Pancreas (tissue), 10 donors: ENCODE results near the gene BRIX1. TPM values are rescaled to one million over a fixed set of nuclear protein-coding genes. Genes with fewer than 3 reads are reported as not detected.

Experiments used
- ATAC-seq, 4 donors: fragments of 200-7000 bp; cut with Tn5 transposase; one replicate each; pipeline versions ENCODE4 v1.8.0 to v1.9.1; 2020; ENCODE audit warnings: mild to moderate bottlenecking in 4 of 4, moderate library complexity in 4 of 4
- DNase-seq, 6 donors: peaks; one replicate each; pipeline ENCODE4 v3.0.0-alpha.2; 2020
- FAIRE-seq: peaks from 2 replicates; lab custom pipeline; 2012; peaks lifted over from hg19 to GRCh38; lab: Jason Lieb, UNC
- H3K27ac ChIP-seq, 4 donors: fragments of 200-600 bp; sonication (generic); 1 replicate in 3 of 4; 2 replicates in 1 of 4; pipeline versions ENCODE4 v1.5.0 to v1.8.0; 2020
- H3K27me3 ChIP-seq, 4 donors: fragments of 200-600 bp; one replicate each; pipeline ENCODE4 v1.8.0; 2021
- H3K36me3 ChIP-seq, 3 donors: fragments of 200-600 bp; sonication (generic) in 1 of 3; one replicate each; pipeline versions ENCODE4 v1.5.0 to v1.8.0; 2020 to 2021
- H3K4me1 ChIP-seq, 3 donors: fragments of 200-600 bp; one replicate each; pipeline ENCODE4 v1.8.0; 2021
- H3K4me3 ChIP-seq, 4 donors: fragments of 200-600 bp; sonication (generic) in 2 of 4; one replicate each; pipeline versions ENCODE4 v1.5.0 to v1.8.0; 2020 to 2021
- H3K9me3 ChIP-seq, 4 donors: fragments of 200-600 bp; one replicate each; pipeline ENCODE4 v1.8.0; 2021
- WGBS, 2 donors: extraction: QIAGEN DNeasy Blood & Tissue Kit; methylation state at CpG; one replicate each; pipeline ENCODE4 v1.1.7; 2013; 5-methylcytosine and 5-hydroxymethylcytosine counted together
- intact Hi-C, 3 donors: fragments of 100-400 bp; cut with DNase I; formaldehyde crosslinking; loops; one replicate each; pipeline versions ENCODE4 v1.11.1 to v1.14.2; 2022
- polyA plus RNA-seq, 2 donors: library from polyadenylated mRNA; stranded (reverse); fragments of 200-250 nt; gene quantifications; one replicate each; pipeline ENCODE4 v1.2.3, GENCODE V29; 2013
- total RNA-seq, 6 donors: library from RNA; stranded (reverse); fragmentation: NEBNext Ultra II Directional in 4 of 6; extraction: Animal tissue kit (Norgen Biotek cat#: 25700) in 4 of 6; gene quantifications; one replicate each; pipeline versions ENCODE4 v1.2.1 to v1.2.4, GENCODE V29; 2021 to 2023
- TF ChIP-seq, protein P1 (sequence below), 4 donors: fragments of 200-600 bp; sonication (generic) in 3 of 4; IDR thresholded peaks; one replicate each; pipeline versions ENCODE4 v1.5.0 to v1.8.0; 2021; ENCODE audit warnings: antibody characterized with exemption in 4 of 4
- donor health status: healthy with polysubstance abuse.
- donor health status: DM: no; HTN: no; CAD: no; lungs with moderate emphysema.
- donor health status: DM: no; HTN: no; CAD: no.
- donor health status: control.
- donor health status: control.
- donor health status: Bipolar disorder and iron deficiency.
- donor health status: DM: yes; HTN: yes; CAD: no.
- donor health status: DM: no; HTN: no; CAD: no.
- donor health status: DM: no; HTN: no; CAD: no.
- donor health status: DM: yes; HTN: yes; CAD: no.

Gene BRIX1
- total and polyA plus RNA-seq, 8 donors = 4.3 to 15.9 (median 9.0) TPM

DNA sequence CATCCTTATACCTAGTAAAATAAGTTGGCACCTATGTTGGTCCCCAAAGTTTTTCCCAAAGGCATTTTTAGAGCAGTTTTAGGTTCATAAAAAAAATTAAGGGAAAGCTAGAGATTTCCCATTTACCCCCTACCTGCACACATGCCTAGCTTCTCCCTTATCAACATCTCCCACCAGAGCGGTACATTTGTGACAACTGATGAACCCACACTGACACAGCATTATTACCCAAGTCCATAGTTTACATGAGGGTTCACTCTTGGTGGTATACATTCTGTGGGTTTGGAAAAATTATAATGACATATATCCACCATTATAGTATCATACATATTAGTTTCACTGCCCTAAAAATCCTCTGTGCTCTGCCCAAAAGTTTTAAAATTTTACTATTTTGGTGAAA lies 12.3 kb upstream of the BRIX1 start:
- TF ChIP-seq, protein P1, sequence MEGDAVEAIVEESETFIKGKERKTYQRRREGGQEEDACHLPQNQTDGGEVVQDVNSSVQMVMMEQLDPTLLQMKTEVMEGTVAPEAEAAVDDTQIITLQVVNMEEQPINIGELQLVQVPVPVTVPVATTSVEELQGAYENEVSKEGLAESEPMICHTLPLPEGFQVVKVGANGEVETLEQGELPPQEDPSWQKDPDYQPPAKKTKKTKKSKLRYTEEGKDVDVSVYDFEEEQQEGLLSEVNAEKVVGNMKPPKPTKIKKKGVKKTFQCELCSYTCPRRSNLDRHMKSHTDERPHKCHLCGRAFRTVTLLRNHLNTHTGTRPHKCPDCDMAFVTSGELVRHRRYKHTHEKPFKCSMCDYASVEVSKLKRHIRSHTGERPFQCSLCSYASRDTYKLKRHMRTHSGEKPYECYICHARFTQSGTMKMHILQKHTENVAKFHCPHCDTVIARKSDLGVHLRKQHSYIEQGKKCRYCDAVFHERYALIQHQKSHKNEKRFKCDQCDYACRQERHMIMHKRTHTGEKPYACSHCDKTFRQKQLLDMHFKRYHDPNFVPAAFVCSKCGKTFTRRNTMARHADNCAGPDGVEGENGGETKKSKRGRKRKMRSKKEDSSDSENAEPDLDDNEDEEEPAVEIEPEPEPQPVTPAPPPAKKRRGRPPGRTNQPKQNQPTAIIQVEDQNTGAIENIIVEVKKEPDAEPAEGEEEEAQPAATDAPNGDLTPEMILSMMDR (IDR thresholded peaks at IDR 0.05) = no peak
- ATAC-seq (no peak), DNase-seq (no peak), FAIRE-seq (no peak)
- Histone ChIP-seq H3K4me1 (no peaks in the 10 kb centered on the region), H3K36me3 (peaks cover 0 to under 1% (median 0%) of the 10 kb centered on the region in 3 donors), H3K9me3 (no peaks in the 10 kb centered on the region), H3K27me3 (no peaks in the 10 kb centered on the region), H3K27ac (no peak overlapping the region), H3K4me3 (no peak overlapping the region)
- WGBS, 2 donors = 94 to 97% methylated on average over 1 of the region's 1 CpG
- intact Hi-C loops = loop anchor here in 1 of 3 donors (10.0 kb wide), 1 partner anchor 418 kb away; no protein-coding TSS in a partner anchor

- 88 to 95% methylated on average over 2 of the region's 2 CpGs for WGBS, 2 donors
- Histone ChIP-seq H3K9me3 (no peaks in the 10 kb centered on the region), H3K4me1 (no peaks in the 10 kb centered on the region), H3K27ac (no peak overlapping the region), H3K4me3 (no peak overlapping the region), H3K27me3 (no peaks in the 10 kb centered on the region), H3K36me3 (peaks cover 0 to 9% (median 0%) of the 10 kb centered on the region in 3 donors)
- no peak for ATAC-seq
- no peak for FAIRE-seq
- intact Hi-C loops = loop anchor here in 1 of 3 donors (10.0 kb wide), 1 partner anchor 421 kb away; no protein-coding TSS in a partner anchor
- TF ChIP-seq, protein P1 (IDR thresholded peaks at IDR 0.05) = no peak
- no peak for DNase-seq
These were observed 9.9 kb upstream of the BRIX1 start for GRCh38 chr5:34905564-34905963.

- ATAC-seq = no peak
- no peak overlapping the region for H3K27ac ChIP-seq
- TF ChIP-seq, protein P1 (IDR thresholded peaks at IDR 0.05) = no peak
- DNase-seq = no peak
- no peaks in the 10 kb centered on the region for H3K27me3 ChIP-seq
- 79 to 90% methylated on average over 2 of the region's 2 CpGs for WGBS, 2 donors
- FAIRE-seq = no peak
- H3K36me3 ChIP-seq = peaks cover 0 to 25% (median 0%) of the 10 kb centered on the region in 3 donors
- intact Hi-C loops = no loop called here
- no peaks in the 10 kb centered on the region for H3K9me3 ChIP-seq
- H3K4me1 ChIP-seq = peaks cover 11 to 22% (median 21%) of the 10 kb centered on the region in 3 donors
- no peak overlapping the region for H3K4me3 ChIP-seq
These were observed 2.4 kb upstream of the BRIX1 start for GRCh38 chr5:34913072-34913471.

DNA sequence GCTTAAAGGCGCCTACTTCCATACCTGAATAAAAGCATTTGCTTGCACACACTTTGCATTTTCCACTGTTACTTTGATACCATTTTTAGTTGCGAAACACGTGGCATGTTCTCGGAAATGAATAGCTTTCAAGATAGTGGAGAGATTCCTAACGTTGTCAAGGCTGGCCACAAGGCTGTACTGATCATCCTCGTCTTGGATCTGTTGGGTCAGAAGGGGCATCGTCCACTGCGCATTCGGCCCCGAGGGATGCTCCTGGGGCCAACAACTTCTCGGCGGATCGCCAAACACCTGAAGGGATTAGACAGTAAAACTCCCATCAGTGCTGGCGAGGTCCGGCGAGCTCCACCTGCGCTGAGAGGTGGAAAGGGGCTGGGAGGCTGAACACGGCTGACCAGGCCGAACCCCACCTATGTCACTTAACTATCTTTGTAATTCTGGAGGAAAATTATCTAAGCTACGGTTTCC lies 806 bp upstream of the BRIX1 start:
- Histone ChIP-seq H3K27ac (peak overlapping the region; percentile 65 to 85 (median 72)), H3K36me3 (peaks cover 0 to 19% (median 0%) of the 10 kb centered on the region in 3 donors), H3K27me3 (no peaks in the 10 kb centered on the region), H3K4me3 (peak overlapping the region; percentile 87 to 94 (median 92)), H3K9me3 (no peaks in the 10 kb centered on the region), H3K4me1 (peaks cover 11 to 22% (median 21%) of the 10 kb centered on the region in 3 donors)
- intact Hi-C loops = no loop called here
- WGBS, 2 donors = 2% methylated on average over 20 of the region's 20 CpGs
- DNase-seq (peak in 5 of 6 donors; percentile 26 to 71 (median 52)), FAIRE-seq (no peak), ATAC-seq (peak; percentile 6 to 17 (median 11))
- TF ChIP-seq, protein P1 (IDR thresholded peaks at IDR 0.05) = no peak

DNA sequence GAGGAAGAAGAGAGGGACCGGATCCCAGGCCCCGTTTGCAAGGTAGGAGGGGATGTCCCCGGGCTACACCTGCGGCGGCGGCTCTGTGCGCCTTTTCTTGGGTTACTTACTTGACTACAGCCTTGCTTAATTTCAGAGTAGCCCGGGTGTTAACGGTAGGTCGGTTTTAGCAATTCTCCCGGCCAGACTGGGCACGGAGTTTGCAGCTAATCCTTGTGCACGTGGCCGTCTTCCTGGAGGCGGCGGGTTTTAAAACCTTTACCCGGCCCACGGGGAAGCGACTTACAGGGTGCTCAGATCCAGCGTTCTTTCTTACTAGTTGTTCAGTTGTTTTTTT lies 313 bp downstream of the BRIX1 start:
- Histone ChIP-seq H3K4me3 (peak overlapping the region; percentile 87 to 94 (median 92)), H3K9me3 (no peaks in the 10 kb centered on the region), H3K4me1 (peaks cover 11 to 22% (median 21%) of the 10 kb centered on the region in 3 donors), H3K36me3 (peaks cover 0 to 21% (median 0%) of the 10 kb centered on the region in 3 donors), H3K27ac (peak overlapping the region; percentile 70 to 85 (median 73)), H3K27me3 (no peaks in the 10 kb centered on the region)
- intact Hi-C loops = no loop called here
- no peak for DNase-seq
- FAIRE-seq = no peak
- WGBS, 2 donors = 0 to 1% methylated on average over 20 of the region's 20 CpGs
- peak; percentile 3 to 24 (median 20) for ATAC-seq
- TF ChIP-seq, protein P1 (IDR thresholded peaks at IDR 0.05) = no peak
